ENCODE results near the gene OR2V2. TPM values are rescaled to one million over a fixed set of nuclear protein-coding genes. Genes with fewer than 3 reads are reported as not detected.

The OR2V2 gene
- polyA plus RNA-seq, 1 donor from 2014 or later: not detected

DNA sequence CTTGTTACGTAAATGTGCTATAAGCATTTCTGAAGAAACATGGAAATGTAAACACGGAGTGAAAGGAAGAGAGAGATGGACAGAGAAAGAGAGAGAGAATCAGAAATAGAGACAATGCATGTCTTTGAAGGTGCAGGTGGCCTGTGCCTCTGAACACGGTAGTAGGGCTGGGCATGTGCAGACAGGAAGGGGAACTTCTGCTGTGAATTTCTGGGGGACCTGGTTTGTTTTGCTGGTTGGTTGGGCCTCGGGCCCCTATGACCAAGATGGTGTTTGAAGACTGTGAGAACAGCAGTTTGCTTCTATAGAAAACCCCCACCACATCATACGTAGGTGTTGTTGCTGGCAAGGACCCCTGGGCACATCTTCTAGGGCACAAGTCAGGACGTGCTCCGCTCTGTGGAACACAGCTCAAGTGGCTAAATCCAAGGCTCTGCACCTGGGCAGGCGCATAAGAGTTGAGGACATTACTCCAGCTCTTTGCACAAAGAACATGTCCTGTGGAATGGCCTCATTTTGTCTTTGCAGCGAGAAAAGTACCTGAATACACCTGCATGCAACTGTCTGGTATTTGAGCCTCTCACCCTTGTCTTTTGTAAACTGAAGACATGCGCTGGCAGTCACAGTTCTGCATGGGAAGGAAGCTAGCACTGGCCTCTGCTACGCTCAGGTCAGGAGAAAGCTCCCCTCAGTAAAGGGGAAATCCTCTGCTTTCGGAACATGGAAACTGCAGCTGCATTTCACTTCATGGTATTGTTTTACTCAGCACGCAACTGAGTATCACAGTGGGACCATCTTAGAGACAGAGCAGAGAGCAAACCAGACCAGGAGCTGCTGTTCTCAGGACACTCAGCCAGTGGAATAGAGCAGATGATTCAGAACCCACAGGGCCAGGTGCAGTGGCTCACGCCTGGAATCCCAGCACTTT is 2.7 kb downstream of the OR2V2 start:
- Histone ChIP-seq H3K9me3 (ENCODE audit: low read length) (no peaks in the 10 kb centered on the region), H3K4me2 (ENCODE audit: low read length) (no peak overlapping the region), H2AFZ (ENCODE audit: low read depth, low read length) (no peak overlapping the region), H3K27ac (ENCODE audit: low read length) (no peak overlapping the region), H3K79me2 (replicated peaks; ENCODE audit: insufficient read depth, low read length) (no peaks in the 10 kb centered on the region), H3F3A (ENCODE audit: insufficient read depth, low read length, poor library complexity, severe bottlenecking) (no peaks in the 10 kb centered on the region), H3K9me2 (ENCODE audit: insufficient read depth, low read length) (no peaks in the 10 kb centered on the region), H3K4me3 (ENCODE audit: low read length) (no peak overlapping the region), H3K36me3 (ENCODE audit: insufficient read depth, low read length) (no peaks in the 10 kb centered on the region), H4K20me1 (ENCODE audit: insufficient read depth) (no peaks in the 10 kb centered on the region), H3K9ac (ENCODE audit: low read length) (no peak overlapping the region), H3K27me3 (ENCODE audit: insufficient read depth, low read depth, low read length) (no peaks in the 10 kb centered on the region)
- no peak for TF ChIP-seq POLR2AphosphoS5 (IDR thresholded peaks at IDR 0.05)
- TF ChIP-seq, protein P1, sequence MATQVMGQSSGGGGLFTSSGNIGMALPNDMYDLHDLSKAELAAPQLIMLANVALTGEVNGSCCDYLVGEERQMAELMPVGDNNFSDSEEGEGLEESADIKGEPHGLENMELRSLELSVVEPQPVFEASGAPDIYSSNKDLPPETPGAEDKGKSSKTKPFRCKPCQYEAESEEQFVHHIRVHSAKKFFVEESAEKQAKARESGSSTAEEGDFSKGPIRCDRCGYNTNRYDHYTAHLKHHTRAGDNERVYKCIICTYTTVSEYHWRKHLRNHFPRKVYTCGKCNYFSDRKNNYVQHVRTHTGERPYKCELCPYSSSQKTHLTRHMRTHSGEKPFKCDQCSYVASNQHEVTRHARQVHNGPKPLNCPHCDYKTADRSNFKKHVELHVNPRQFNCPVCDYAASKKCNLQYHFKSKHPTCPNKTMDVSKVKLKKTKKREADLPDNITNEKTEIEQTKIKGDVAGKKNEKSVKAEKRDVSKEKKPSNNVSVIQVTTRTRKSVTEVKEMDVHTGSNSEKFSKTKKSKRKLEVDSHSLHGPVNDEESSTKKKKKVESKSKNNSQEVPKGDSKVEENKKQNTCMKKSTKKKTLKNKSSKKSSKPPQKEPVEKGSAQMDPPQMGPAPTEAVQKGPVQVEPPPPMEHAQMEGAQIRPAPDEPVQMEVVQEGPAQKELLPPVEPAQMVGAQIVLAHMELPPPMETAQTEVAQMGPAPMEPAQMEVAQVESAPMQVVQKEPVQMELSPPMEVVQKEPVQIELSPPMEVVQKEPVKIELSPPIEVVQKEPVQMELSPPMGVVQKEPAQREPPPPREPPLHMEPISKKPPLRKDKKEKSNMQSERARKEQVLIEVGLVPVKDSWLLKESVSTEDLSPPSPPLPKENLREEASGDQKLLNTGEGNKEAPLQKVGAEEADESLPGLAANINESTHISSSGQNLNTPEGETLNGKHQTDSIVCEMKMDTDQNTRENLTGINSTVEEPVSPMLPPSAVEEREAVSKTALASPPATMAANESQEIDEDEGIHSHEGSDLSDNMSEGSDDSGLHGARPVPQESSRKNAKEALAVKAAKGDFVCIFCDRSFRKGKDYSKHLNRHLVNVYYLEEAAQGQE (IDR thresholded peaks at IDR 0.05; ENCODE audit: borderline replicate concordance): no peak
- TF ChIP-seq MXI1 (conservative IDR thresholded peaks at IDR 0.05; ENCODE audit: poor library complexity, severe bottlenecking): no peak
- TF ChIP-seq, protein P2, sequence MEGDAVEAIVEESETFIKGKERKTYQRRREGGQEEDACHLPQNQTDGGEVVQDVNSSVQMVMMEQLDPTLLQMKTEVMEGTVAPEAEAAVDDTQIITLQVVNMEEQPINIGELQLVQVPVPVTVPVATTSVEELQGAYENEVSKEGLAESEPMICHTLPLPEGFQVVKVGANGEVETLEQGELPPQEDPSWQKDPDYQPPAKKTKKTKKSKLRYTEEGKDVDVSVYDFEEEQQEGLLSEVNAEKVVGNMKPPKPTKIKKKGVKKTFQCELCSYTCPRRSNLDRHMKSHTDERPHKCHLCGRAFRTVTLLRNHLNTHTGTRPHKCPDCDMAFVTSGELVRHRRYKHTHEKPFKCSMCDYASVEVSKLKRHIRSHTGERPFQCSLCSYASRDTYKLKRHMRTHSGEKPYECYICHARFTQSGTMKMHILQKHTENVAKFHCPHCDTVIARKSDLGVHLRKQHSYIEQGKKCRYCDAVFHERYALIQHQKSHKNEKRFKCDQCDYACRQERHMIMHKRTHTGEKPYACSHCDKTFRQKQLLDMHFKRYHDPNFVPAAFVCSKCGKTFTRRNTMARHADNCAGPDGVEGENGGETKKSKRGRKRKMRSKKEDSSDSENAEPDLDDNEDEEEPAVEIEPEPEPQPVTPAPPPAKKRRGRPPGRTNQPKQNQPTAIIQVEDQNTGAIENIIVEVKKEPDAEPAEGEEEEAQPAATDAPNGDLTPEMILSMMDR (IDR thresholded peaks at IDR 0.05; ENCODE audit: poor library complexity, severe bottlenecking): no peak
- no peak for TF ChIP-seq SMC3 (conservative IDR thresholded peaks at IDR 0.05; ENCODE audit: poor library complexity)

DNA sequence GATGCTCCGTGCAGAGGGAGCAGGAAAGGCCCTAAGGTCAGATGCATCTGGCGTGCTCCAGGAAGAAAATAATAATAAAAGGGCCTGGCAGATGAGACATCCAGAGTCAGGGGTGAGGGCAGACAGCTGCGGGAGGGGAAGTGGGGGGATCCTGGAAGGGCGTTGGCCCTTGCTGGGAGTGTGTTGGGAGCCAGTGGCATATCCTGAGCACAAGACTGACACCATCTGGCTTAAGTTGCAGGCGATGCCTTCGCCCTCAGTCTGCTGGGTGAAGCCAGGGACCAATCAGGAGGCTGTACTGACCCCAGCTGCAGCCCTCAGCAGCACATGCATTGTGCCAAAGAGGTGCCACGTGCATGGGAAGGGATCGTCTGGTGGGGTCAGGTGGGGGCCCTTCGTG is 3.8 kb downstream of the OR2V2 start:
- H3K27ac ChIP-seq (ENCODE audit: low read length): no peak overlapping the region
- no peak overlapping the region for H2AFZ ChIP-seq (ENCODE audit: low read depth, low read length)
- no peak overlapping the region for H3K4me3 ChIP-seq (ENCODE audit: low read length)
- H3K36me3 ChIP-seq (ENCODE audit: insufficient read depth, low read length): no peaks in the 10 kb centered on the region
- no peaks in the 10 kb centered on the region for H4K20me1 ChIP-seq (ENCODE audit: insufficient read depth)
- H3F3A ChIP-seq (ENCODE audit: insufficient read depth, low read length, poor library complexity, severe bottlenecking): no peaks in the 10 kb centered on the region
- H3K27me3 ChIP-seq (ENCODE audit: insufficient read depth, low read depth, low read length): no peaks in the 10 kb centered on the region
- H3K9ac ChIP-seq (ENCODE audit: low read length): no peak overlapping the region
- H3K79me2 ChIP-seq (replicated peaks; ENCODE audit: insufficient read depth, low read length): no peaks in the 10 kb centered on the region
- no peak for TF ChIP-seq SMC3 (conservative IDR thresholded peaks at IDR 0.05; ENCODE audit: poor library complexity)
- TF ChIP-seq, protein P2 (IDR thresholded peaks at IDR 0.05; ENCODE audit: poor library complexity, severe bottlenecking): no peak
- TF ChIP-seq, protein P1 (IDR thresholded peaks at IDR 0.05; ENCODE audit: borderline replicate concordance): no peak
- TF ChIP-seq EP300 (conservative IDR thresholded peaks at IDR 0.05; ENCODE audit: poor library complexity, severe bottlenecking): no peak
- TF ChIP-seq MXI1 (conservative IDR thresholded peaks at IDR 0.05; ENCODE audit: poor library complexity, severe bottlenecking): no peak
- no peak for TF ChIP-seq RAD21 (conservative IDR thresholded peaks at IDR 0.05)
- no peak for TF ChIP-seq EZH2 (IDR thresholded peaks at IDR 0.05; ENCODE audit: borderline replicate concordance, insufficient read depth, low read length, poor library complexity, severe bottlenecking)
- TF ChIP-seq POLR2AphosphoS5 (IDR thresholded peaks at IDR 0.05): no peak
- TF ChIP-seq TAF1 (IDR thresholded peaks at IDR 0.05; ENCODE audit: low read depth): no peak
- no peak overlapping the region for H3K4me2 ChIP-seq (ENCODE audit: low read length)
- no peaks in the 10 kb centered on the region for H3K9me2 ChIP-seq (ENCODE audit: insufficient read depth, low read length)
- no peaks in the 10 kb centered on the region for H3K9me3 ChIP-seq (ENCODE audit: low read length)
